HEK293 (cell line): ENCODE results near the gene CYB561A3.

ENCODE experiments used
- GLI2 ChIP-seq: fragments of 450-650 bp; formaldehyde crosslinking; IDR thresholded peaks from 2 replicates; pipeline ENCODE4; 2017; ENCODE audit warnings: missing biosample characterization, missing genetic modification characterization, low read depth, borderline replicate concordance
- IKZF3 ChIP-seq: fragments of 450-650 bp; IDR thresholded peaks from 2 replicates; pipeline ENCODE4 v1.5.0; 2018; ENCODE audit warnings: missing biosample characterization, mild to moderate bottlenecking, missing genetic modification characterization, moderate library complexity
- KLF1 ChIP-seq: fragments of 450-650 bp; formaldehyde crosslinking; IDR thresholded peaks from 2 replicates; pipeline ENCODE4 v1.5.1; 2016; ENCODE audit warnings: missing biosample characterization, missing genetic modification characterization
- SP3 ChIP-seq: fragments of 450-650 bp; formaldehyde crosslinking; IDR thresholded peaks from 2 replicates; pipeline ENCODE4 v1.5.1; 2016; ENCODE audit warnings: missing biosample characterization, missing genetic modification characterization
- YY1 ChIP-seq: fragments of 450-650 bp; formaldehyde crosslinking; IDR thresholded peaks from 2 replicates; pipeline ENCODE4 v1.5.1; 2018; ENCODE audit warnings: missing biosample characterization, missing genetic modification characterization
- YY2 ChIP-seq: fragments of 450-650 bp; formaldehyde crosslinking; IDR thresholded peaks from 2 replicates; pipeline ENCODE4 v1.5.1; 2016; ENCODE audit warnings: missing biosample characterization, missing genetic modification characterization
- ZNF211 ChIP-seq: fragments of 450-650 bp; formaldehyde crosslinking; IDR thresholded peaks from 2 replicates; pipeline ENCODE4 v1.5.1; 2016; ENCODE audit warnings: low read depth, missing biosample characterization, missing genetic modification characterization
- ZNF266 ChIP-seq: fragments of 450-650 bp; formaldehyde crosslinking; IDR thresholded peaks from 2 replicates; pipeline ENCODE4 v1.5.1; 2016; ENCODE audit warnings: missing biosample characterization, missing genetic modification characterization, low read depth
- ZNF555 ChIP-seq: fragments of 450-650 bp; formaldehyde crosslinking; conservative IDR thresholded peaks from 2 replicates; pipeline ENCODE4 v1.5.1; 2017; ENCODE audit warnings: missing biosample characterization, mild to moderate bottlenecking, missing genetic modification characterization, inconsistent platforms
- ZNF558 ChIP-seq: fragments of 450-650 bp; formaldehyde crosslinking; IDR thresholded peaks from 2 replicates; pipeline ENCODE4 v1.5.1; 2016; ENCODE audit warnings: missing biosample characterization, missing genetic modification characterization
- ZNF571 ChIP-seq: fragments of 450-650 bp; formaldehyde crosslinking; IDR thresholded peaks from 2 replicates; pipeline ENCODE4 v1.5.0; 2017; ENCODE audit warnings: missing biosample characterization, missing genetic modification characterization
- ZNF621 ChIP-seq: fragments of 450-650 bp; formaldehyde crosslinking; IDR thresholded peaks from 2 replicates; pipeline ENCODE4 v1.5.1; 2017; ENCODE audit warnings: missing biosample characterization, missing genetic modification characterization
- ZNF654 ChIP-seq: fragments of 450-650 bp; formaldehyde crosslinking; IDR thresholded peaks from 2 replicates; pipeline ENCODE4 v1.5.1; 2016; ENCODE audit warnings: low read depth, missing biosample characterization, missing genetic modification characterization
- ZNF677 ChIP-seq: fragments of 450-650 bp; IDR thresholded peaks from 2 replicates; pipeline ENCODE4 v1.5.0; 2018; ENCODE audit warnings: missing biosample characterization, mild to moderate bottlenecking, missing genetic modification characterization, moderate library complexity
- ZXDB ChIP-seq: fragments of 450-650 bp; formaldehyde crosslinking; IDR thresholded peaks from 2 replicates; pipeline ENCODE4 v1.5.1; 2016; ENCODE audit warnings: missing biosample characterization, missing genetic modification characterization
- TF ChIP-seq, protein P1 (sequence below): fragments of 450-650 bp; formaldehyde crosslinking; IDR thresholded peaks from 2 replicates; pipeline ENCODE4 v1.5.1; 2016; ENCODE audit warnings: missing biosample characterization, missing genetic modification characterization
- TF ChIP-seq, protein P2 (sequence below): fragments of 450-650 bp; formaldehyde crosslinking; IDR thresholded peaks from 2 replicates; pipeline ENCODE4 v1.5.1; 2016; ENCODE audit warnings: missing biosample characterization, missing genetic modification characterization
- TF ChIP-seq, protein P3 (sequence below): fragments of 450-650 bp; formaldehyde crosslinking; IDR thresholded peaks from 2 replicates; pipeline ENCODE4 v1.5.1; 2016; ENCODE audit warnings: missing biosample characterization, missing genetic modification characterization
- TF ChIP-seq, protein P4 (sequence below): fragments of 450-650 bp; formaldehyde crosslinking; IDR thresholded peaks from 2 replicates; pipeline ENCODE4 v1.5.1; 2016; ENCODE audit warnings: missing biosample characterization, missing genetic modification characterization, low read depth
- TF ChIP-seq, protein P5 (sequence below): fragments of 450-650 bp; formaldehyde crosslinking; IDR thresholded peaks from 2 replicates; pipeline ENCODE4 v1.5.1; 2016; ENCODE audit warnings: missing biosample characterization, missing genetic modification characterization
- TF ChIP-seq, protein P6 (sequence below): fragments of 450-650 bp; formaldehyde crosslinking; IDR thresholded peaks from 2 replicates; pipeline ENCODE4 v1.5.1; 2016; ENCODE audit warnings: missing biosample characterization, missing genetic modification characterization, borderline replicate concordance

The CYB561A3 gene

DNA sequence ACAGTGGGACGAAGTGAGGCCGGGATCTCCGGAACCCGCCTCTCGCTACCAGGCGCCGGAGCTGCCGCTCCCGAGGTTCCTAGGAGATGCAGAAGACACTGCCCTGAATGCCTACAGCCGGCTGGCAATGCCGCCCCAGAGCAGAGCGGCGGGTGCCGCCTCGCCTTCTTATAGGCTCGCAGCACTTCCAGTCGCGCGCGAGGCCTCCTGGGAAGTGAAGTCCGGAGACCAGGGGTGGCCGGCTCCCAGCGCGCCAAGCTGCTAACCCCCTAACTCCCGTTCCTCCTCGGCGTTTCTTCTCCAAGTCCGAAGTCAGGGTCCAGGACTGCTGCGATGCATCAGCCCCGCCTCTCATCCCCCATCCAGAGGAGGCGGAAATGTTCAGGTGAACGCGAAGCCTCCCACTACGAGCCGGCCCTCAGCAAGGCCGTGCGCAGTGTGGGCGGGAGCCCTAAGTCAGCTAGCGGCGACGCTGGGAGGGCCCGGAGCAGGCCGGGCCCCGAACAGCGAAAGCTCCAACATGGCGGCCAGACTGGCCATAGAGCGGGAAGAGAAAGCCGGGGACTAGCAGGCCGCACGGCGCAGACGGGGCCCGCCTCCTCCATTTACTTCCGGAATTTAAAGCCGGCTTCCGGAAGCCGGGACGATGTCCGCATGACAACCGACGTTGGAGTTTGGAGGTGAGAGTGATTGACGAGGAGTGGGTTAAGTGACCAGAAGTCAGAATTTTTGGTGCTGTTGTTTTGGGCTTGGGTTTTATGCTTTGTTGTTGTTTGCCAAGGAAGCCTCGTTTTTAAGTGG, at the start of gene CYB561A3, which contains the start of gene TMEM138 (continued):
- TF ChIP-seq ZNF654 (tag by site-specific recombination) (no peak), ZNF677 (tag by site-specific recombination) (no peak), YY1 (tag by site-specific recombination) (peak; percentile 91), GLI2 (tag by site-specific recombination) (no peak), KLF1 (no peak; the same call in 1 of the 2 replicates), ZNF555 (tag by site-specific recombination) (no peak), SP3 (peak; percentile 84), ZNF211 (no peak), ZNF621 (no peak), ZNF571 (tag by site-specific recombination) (no peak), YY2 (tag by site-specific recombination) (peak; percentile 75; the same call in 1 of the 2 replicates), IKZF3 (tag by site-specific recombination) (0 out of 2 replicates have a peak, but pooled peaks have one; percentile 22), ZXDB (peak; percentile 92), ZNF558 (tag by site-specific recombination) (no peak), ZNF266 (tag by site-specific recombination) (no peak)
- TF ChIP-seq, protein P1, sequence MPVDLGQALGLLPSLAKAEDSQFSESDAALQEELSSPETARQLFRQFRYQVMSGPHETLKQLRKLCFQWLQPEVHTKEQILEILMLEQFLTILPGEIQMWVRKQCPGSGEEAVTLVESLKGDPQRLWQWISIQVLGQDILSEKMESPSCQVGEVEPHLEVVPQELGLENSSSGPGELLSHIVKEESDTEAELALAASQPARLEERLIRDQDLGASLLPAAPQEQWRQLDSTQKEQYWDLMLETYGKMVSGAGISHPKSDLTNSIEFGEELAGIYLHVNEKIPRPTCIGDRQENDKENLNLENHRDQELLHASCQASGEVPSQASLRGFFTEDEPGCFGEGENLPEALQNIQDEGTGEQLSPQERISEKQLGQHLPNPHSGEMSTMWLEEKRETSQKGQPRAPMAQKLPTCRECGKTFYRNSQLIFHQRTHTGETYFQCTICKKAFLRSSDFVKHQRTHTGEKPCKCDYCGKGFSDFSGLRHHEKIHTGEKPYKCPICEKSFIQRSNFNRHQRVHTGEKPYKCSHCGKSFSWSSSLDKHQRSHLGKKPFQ (tag by site-specific recombination) = 0 out of 2 replicates have a peak, but pooled peaks have one; percentile 16
- TF ChIP-seq, protein P2, sequence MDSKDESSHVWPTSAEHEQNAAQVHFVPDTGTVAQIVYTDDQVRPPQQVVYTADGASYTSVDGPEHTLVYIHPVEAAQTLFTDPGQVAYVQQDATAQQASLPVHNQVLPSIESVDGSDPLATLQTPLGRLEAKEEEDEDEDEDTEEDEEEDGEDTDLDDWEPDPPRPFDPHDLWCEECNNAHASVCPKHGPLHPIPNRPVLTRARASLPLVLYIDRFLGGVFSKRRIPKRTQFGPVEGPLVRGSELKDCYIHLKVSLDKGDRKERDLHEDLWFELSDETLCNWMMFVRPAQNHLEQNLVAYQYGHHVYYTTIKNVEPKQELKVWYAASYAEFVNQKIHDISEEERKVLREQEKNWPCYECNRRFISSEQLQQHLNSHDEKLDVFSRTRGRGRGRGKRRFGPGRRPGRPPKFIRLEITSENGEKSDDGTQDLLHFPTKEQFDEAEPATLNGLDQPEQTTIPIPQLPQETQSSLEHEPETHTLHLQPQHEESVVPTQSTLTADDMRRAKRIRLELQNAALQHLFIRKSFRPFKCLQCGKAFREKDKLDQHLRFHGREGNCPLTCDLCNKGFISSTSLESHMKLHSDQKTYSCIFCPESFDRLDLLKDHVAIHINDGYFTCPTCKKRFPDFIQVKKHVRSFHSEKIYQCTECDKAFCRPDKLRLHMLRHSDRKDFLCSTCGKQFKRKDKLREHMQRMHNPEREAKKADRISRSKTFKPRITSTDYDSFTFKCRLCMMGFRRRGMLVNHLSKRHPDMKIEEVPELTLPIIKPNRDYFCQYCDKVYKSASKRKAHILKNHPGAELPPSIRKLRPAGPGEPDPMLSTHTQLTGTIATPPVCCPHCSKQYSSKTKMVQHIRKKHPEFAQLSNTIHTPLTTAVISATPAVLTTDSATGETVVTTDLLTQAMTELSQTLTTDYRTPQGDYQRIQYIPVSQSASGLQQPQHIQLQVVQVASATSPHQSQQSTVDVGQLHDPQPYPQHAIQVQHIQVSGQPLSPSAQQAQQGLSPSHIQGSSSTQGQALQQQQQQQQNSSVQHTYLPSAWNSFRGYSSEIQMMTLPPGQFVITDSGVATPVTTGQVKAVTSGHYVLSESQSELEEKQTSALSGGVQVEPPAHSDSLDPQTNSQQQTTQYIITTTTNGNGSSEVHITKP (tag by site-specific recombination) = peak; percentile 42; the same call in 1 of the 2 replicates
- TF ChIP-seq, protein P3, sequence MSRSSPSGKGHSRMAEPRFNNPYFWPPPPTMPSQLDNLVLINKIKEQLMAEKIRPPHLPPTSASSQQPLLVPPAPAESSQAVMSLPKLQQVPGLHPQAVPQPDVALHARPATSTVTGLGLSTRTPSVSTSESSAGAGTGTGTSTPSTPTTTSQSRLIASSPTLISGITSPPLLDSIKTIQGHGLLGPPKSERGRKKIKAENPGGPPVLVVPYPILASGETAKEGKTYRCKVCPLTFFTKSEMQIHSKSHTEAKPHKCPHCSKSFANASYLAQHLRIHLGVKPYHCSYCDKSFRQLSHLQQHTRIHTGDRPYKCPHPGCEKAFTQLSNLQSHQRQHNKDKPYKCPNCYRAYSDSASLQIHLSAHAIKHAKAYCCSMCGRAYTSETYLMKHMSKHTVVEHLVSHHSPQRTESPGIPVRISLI (tag by site-specific recombination) = no peak
- TF ChIP-seq, protein P4, sequence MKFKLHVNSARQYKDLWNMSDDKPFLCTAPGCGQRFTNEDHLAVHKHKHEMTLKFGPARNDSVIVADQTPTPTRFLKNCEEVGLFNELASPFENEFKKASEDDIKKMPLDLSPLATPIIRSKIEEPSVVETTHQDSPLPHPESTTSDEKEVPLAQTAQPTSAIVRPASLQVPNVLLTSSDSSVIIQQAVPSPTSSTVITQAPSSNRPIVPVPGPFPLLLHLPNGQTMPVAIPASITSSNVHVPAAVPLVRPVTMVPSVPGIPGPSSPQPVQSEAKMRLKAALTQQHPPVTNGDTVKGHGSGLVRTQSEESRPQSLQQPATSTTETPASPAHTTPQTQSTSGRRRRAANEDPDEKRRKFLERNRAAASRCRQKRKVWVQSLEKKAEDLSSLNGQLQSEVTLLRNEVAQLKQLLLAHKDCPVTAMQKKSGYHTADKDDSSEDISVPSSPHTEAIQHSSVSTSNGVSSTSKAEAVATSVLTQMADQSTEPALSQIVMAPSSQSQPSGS (tag by site-specific recombination) = no peak
- TF ChIP-seq, protein P5, sequence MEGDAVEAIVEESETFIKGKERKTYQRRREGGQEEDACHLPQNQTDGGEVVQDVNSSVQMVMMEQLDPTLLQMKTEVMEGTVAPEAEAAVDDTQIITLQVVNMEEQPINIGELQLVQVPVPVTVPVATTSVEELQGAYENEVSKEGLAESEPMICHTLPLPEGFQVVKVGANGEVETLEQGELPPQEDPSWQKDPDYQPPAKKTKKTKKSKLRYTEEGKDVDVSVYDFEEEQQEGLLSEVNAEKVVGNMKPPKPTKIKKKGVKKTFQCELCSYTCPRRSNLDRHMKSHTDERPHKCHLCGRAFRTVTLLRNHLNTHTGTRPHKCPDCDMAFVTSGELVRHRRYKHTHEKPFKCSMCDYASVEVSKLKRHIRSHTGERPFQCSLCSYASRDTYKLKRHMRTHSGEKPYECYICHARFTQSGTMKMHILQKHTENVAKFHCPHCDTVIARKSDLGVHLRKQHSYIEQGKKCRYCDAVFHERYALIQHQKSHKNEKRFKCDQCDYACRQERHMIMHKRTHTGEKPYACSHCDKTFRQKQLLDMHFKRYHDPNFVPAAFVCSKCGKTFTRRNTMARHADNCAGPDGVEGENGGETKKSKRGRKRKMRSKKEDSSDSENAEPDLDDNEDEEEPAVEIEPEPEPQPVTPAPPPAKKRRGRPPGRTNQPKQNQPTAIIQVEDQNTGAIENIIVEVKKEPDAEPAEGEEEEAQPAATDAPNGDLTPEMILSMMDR = no peak
- TF ChIP-seq, protein P6, sequence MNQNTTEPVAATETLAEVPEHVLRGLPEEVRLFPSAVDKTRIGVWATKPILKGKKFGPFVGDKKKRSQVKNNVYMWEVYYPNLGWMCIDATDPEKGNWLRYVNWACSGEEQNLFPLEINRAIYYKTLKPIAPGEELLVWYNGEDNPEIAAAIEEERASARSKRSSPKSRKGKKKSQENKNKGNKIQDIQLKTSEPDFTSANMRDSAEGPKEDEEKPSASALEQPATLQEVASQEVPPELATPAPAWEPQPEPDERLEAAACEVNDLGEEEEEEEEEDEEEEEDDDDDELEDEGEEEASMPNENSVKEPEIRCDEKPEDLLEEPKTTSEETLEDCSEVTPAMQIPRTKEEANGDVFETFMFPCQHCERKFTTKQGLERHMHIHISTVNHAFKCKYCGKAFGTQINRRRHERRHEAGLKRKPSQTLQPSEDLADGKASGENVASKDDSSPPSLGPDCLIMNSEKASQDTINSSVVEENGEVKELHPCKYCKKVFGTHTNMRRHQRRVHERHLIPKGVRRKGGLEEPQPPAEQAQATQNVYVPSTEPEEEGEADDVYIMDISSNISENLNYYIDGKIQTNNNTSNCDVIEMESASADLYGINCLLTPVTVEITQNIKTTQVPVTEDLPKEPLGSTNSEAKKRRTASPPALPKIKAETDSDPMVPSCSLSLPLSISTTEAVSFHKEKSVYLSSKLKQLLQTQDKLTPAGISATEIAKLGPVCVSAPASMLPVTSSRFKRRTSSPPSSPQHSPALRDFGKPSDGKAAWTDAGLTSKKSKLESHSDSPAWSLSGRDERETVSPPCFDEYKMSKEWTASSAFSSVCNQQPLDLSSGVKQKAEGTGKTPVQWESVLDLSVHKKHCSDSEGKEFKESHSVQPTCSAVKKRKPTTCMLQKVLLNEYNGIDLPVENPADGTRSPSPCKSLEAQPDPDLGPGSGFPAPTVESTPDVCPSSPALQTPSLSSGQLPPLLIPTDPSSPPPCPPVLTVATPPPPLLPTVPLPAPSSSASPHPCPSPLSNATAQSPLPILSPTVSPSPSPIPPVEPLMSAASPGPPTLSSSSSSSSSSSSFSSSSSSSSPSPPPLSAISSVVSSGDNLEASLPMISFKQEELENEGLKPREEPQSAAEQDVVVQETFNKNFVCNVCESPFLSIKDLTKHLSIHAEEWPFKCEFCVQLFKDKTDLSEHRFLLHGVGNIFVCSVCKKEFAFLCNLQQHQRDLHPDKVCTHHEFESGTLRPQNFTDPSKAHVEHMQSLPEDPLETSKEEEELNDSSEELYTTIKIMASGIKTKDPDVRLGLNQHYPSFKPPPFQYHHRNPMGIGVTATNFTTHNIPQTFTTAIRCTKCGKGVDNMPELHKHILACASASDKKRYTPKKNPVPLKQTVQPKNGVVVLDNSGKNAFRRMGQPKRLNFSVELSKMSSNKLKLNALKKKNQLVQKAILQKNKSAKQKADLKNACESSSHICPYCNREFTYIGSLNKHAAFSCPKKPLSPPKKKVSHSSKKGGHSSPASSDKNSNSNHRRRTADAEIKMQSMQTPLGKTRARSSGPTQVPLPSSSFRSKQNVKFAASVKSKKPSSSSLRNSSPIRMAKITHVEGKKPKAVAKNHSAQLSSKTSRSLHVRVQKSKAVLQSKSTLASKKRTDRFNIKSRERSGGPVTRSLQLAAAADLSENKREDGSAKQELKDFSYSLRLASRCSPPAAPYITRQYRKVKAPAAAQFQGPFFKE (tag by site-specific recombination) = no peak
